ENCODE measurements around the gene METAP2.

The METAP2 gene

DNA sequence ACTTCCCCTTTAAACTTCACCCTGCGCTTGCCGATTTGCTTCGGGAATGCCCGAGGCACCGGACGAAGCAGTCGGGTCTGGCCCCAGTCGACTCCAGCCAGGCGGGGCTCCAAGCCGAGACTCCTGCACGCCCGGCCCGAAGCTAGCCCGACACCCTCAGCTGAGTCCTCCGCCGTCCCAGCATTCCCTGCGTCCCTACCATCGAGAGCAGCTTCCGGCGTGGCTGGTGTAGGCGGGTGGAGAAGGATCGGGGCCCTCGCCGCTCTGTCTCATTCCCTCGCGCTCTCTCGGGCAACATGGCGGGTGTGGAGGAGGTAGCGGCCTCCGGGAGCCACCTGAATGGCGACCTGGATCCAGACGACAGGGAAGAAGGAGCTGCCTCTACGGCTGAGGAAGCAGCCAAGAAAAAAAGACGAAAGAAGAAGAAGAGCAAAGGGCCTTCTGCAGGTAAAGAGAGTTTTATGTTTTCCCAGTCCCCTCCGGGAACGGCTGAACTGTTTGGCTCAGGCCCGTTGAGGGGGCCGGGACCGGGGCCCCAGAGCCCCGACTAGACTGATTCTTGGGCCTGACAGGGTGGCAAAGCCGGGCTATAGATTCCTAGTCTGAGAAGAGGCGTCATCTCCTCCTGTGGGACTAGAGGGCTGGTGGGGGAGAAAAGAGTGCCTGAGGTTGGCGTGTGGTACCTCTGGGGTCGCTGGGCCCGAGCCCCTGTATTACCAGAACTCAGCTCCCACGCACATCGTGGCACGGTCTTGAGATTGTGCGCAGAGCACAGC, at the start of gene METAP2:
Gene METAP2, plus strand, starts transcription at position 269 of the 776 bp plus-strand sequence. Its CDS starts 28 bp downstream, at position 297.
- DNase-seq (ENCODE audit: low spot score) = peak; percentile 89
- TF ChIP-seq, protein P1, sequence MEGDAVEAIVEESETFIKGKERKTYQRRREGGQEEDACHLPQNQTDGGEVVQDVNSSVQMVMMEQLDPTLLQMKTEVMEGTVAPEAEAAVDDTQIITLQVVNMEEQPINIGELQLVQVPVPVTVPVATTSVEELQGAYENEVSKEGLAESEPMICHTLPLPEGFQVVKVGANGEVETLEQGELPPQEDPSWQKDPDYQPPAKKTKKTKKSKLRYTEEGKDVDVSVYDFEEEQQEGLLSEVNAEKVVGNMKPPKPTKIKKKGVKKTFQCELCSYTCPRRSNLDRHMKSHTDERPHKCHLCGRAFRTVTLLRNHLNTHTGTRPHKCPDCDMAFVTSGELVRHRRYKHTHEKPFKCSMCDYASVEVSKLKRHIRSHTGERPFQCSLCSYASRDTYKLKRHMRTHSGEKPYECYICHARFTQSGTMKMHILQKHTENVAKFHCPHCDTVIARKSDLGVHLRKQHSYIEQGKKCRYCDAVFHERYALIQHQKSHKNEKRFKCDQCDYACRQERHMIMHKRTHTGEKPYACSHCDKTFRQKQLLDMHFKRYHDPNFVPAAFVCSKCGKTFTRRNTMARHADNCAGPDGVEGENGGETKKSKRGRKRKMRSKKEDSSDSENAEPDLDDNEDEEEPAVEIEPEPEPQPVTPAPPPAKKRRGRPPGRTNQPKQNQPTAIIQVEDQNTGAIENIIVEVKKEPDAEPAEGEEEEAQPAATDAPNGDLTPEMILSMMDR (IDR thresholded peaks at IDR 0.05; ENCODE audit: extremely low read depth, missing control alignments) = no peak

DNA sequence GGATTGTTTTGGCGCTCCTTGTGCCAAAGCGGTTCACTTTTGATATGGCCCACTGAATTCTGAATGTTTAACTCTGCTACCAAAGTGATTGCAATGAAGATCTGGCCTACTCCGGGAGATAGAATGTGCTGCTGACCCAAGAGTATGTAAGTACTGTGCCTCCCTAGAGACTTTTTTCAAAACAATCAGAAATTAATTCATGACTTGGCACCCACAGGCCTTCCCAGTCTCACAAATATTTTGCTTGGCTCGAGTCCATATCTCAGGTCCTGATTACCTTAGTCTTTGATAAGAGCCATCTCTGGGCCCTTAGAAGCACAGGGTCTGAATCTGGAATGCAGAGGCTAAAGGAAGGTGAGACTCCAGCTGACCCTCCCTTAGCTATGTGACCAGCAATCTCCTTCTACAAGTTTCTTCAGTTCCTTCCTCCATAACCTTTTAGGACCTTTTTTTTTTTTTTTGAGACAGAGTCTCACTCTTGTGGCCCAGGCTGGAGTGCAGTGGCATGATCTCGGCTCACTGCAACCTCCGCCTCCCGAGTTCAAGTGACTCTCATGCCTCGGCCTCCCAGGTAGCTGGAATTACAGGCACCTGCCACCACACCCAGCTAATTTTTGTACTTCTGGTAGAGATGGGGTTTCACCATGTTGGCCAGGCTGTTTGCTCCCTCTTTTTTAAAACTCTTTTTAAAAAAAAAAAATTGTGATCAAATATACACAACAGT, 49.5 kb upstream of the METAP2 start:
- DNase-seq (ENCODE audit: low spot score) = no peak
- TF ChIP-seq, protein P1 (IDR thresholded peaks at IDR 0.05; ENCODE audit: extremely low read depth, missing control alignments) = no peak

DNA sequence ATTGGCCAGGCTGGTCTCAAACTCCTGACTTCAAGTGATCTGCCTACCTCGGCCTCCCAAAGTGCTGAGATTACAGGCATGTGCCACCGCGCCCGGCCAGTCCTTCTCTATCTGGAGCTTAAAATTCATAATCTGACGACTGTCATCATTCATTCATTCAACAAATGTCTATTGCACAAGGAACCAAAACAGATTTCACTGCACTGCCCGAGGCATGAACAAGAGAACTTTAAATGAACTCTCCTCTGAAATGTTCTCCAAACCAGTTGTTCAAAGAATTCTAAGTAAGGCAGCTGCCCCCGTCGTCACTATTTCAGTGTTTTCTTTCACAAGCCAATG, 44.8 kb upstream of the METAP2 start:
- TF ChIP-seq, protein P1 (IDR thresholded peaks at IDR 0.05; ENCODE audit: extremely low read depth, missing control alignments) = no peak
- DNase-seq (ENCODE audit: low spot score) = no peak

DNA sequence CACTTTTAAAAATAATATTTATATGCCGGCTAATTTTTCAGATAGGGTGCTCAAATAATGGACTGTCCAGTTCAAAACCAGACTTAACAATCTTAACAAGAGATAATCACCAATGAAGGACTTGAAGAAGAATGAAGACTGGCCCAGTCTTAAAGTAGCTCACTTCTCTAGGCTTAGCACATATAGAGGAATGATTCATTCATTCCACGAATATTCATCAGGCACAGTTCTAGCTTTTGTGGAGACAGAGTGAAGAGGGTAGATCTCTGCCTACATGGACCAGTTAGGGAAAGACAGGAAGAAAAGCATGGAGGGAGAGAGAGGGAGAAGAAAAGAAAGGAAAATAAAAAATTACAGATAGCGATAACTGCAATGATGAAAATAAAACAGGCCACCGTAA, 42.8 kb upstream of the METAP2 start:
- no peak for DNase-seq (ENCODE audit: low spot score)
- TF ChIP-seq, protein P1 (IDR thresholded peaks at IDR 0.05; ENCODE audit: extremely low read depth, missing control alignments) = no peak

DNA sequence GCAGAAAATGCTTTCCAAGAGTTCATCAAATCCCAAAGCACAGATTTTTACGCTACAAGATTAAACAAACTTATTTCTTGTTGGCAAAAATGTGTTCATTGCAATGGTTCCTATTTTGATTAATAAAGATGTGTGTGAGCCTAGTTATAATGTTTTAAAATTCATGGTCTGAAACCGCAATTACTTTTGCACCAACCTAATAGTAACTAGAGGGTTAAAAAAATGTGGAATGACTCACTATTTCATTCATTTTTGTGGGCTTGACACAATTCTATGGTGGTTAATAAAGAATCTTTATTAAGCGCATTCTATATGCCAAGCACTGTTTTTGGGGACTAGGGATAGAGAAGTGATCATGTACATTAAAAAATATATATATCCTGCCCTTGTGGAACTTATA, 38.6 kb upstream of the METAP2 start:
- TF ChIP-seq, protein P1 (IDR thresholded peaks at IDR 0.05; ENCODE audit: extremely low read depth, missing control alignments) = no peak
- DNase-seq (ENCODE audit: low spot score) = no peak

DNA sequence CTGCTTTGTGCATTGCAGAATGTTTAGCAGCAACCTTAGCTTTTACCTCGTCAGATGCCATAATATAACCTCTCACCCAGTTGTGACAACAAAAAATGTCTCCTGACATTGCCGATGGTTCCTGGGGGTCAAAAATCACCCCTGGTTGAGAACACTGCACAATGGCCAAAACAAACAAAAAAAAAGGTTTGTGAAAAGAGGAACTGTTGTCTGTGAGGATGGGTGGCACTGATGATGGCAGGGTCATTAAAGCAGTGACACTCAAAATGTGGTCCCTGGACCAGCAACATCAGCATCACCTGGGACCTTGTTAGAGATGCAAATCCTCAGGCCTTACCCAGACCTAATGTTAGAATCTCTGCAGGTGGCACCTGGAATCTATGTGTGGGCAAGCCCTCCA, 36.4 kb upstream of the METAP2 start:
- DNase-seq (ENCODE audit: low spot score) = no peak

More for the DNA sequence above, 36.4 kb upstream of the METAP2 start:
- TF ChIP-seq, protein P1 (IDR thresholded peaks at IDR 0.05; ENCODE audit: extremely low read depth, missing control alignments) = no peak

Measured in GM20000 (cell line).